NT2/D1 (cell line): ENCODE data around the gene NPLOC4.

ENCODE experiments used
- DNase-seq: peaks from one replicate; pipeline ENCODE4 v3.0.0-alpha.2; 2011; ENCODE audit warnings: low read depth, low spot score
- H3K27me3 ChIP-seq: 2 replicates; pipeline ENCODE4 v1.6.0; 2011; ENCODE audit warnings: mild to moderate bottlenecking; ENCODE audit not compliant: insufficient read length, insufficient read depth
- H3K36me3 ChIP-seq: 2 replicates; pipeline ENCODE4 v1.6.1; 2011; ENCODE audit warnings: mild to moderate bottlenecking, low read length, mixed read lengths; ENCODE audit not compliant: insufficient read depth, insufficient read length
- H3K4me1 ChIP-seq: 2 replicates; pipeline ENCODE4 v1.5.1; 2011; ENCODE audit not compliant: insufficient read depth, insufficient read length
- H3K4me3 ChIP-seq: 2 replicates; pipeline ENCODE4 v1.5.1; 2011; ENCODE audit warnings: low read depth; ENCODE audit not compliant: insufficient read length
- H3K9ac ChIP-seq: 2 replicates; pipeline ENCODE4 v1.6.0; 2011; ENCODE audit warnings: low read depth; ENCODE audit not compliant: insufficient read length
- H3K9me3 ChIP-seq: 2 replicates; pipeline ENCODE4 v1.5.1; 2011; ENCODE audit warnings: mild to moderate bottlenecking, low read length; ENCODE audit not compliant: insufficient read depth
- SUZ12 ChIP-seq: IDR thresholded peaks from 2 replicates; pipeline ENCODE4 v1.6.1; 2011; ENCODE audit not compliant: insufficient read length, insufficient read depth; ENCODE audit errors: extremely low read depth
- YY1 ChIP-seq: IDR thresholded peaks from 2 replicates; pipeline ENCODE4 v1.6.1; 2011; ENCODE audit not compliant: insufficient read length, insufficient read depth
- ZNF274 ChIP-seq: IDR thresholded peaks from 2 replicates; pipeline ENCODE4 v1.6.1; 2011; ENCODE audit warnings: mild to moderate bottlenecking, low read depth, low read length

NPLOC4 gene

GRCh38 chr17:81636505-81637288 lies at the start of gene NPLOC4, which contains the start of gene TSPAN10:
NPLOC4 (minus strand) TSS chr17:81637112; CDS start chr17:81636930, 182 bp downstream.
TSPAN10 (plus strand) TSS chr17:81637196; CDS start chr17:81642413, 5,217 bp downstream.
- Histone ChIP-seq H3K4me3 (peak within 1 kb of the TSS; percentile 93), H3K4me1 (peaks cover 2% of the 10 kb centered on the region), H3K27me3 (no peaks in the 10 kb centered on the region), H3K9ac (peak within 1 kb of the TSS; percentile 94), H3K36me3 (peaks cover 21% of the 10 kb centered on the region), H3K9me3 (no peaks in the 10 kb centered on the region)
- TF ChIP-seq SUZ12 (no peak), YY1 (no peak)
- DNase-seq = peak; percentile 64

- Histone ChIP-seq H3K9ac (no peak overlapping the region), H3K9me3 (no peaks in the 10 kb centered on the region), H3K4me1 (peaks cover 14% of the 10 kb centered on the region), H3K27me3 (no peaks in the 10 kb centered on the region), H3K36me3 (peaks cover 76% of the 10 kb centered on the region), H3K4me3 (no peak overlapping the region)
- TF ChIP-seq YY1 = no peak
- no peak for TF ChIP-seq SUZ12
- no peak for TF ChIP-seq ZNF274
- DNase-seq = no peak
These were observed 49.7 kb upstream of the NPLOC4 start for GRCh38 chr17:81686614-81687013.

- TF ChIP-seq SUZ12 = no peak
- no peak for TF ChIP-seq YY1
- no peak for TF ChIP-seq ZNF274
- no peaks in the 10 kb centered on the region for H3K27me3 ChIP-seq
- peaks cover 75% of the 10 kb centered on the region for H3K36me3 ChIP-seq
- H3K4me1 ChIP-seq = peaks cover 14% of the 10 kb centered on the region
- DNase-seq = no peak
- H3K9me3 ChIP-seq = no peaks in the 10 kb centered on the region
- peak overlapping the region; percentile 91 for H3K4me3 ChIP-seq
- H3K9ac ChIP-seq = peak overlapping the region; percentile 94
These were observed 48.2 kb upstream of the NPLOC4 start for GRCh38 chr17:81685108-81685507.

- no peak for TF ChIP-seq ZNF274
- TF ChIP-seq YY1 = no peak
- TF ChIP-seq SUZ12 = no peak
- Histone ChIP-seq H3K4me1 (peaks cover 14% of the 10 kb centered on the region), H3K9me3 (no peaks in the 10 kb centered on the region), H3K9ac (peak overlapping the region; percentile 94), H3K36me3 (peaks cover 74% of the 10 kb centered on the region), H3K27me3 (no peaks in the 10 kb centered on the region), H3K4me3 (peak overlapping the region; percentile 91)
- no peak for DNase-seq
These were observed 47.6 kb upstream of the NPLOC4 start for GRCh38 chr17:81684442-81684911.

- TF ChIP-seq ZNF274 = no peak
- TF ChIP-seq SUZ12 = no peak
- no peak for TF ChIP-seq YY1
- DNase-seq = peak; percentile 96
- H3K27me3 ChIP-seq = no peaks in the 10 kb centered on the region
- H3K4me3 ChIP-seq = peak within 1 kb of the TSS; percentile 97
- H3K9ac ChIP-seq = peak within 1 kb of the TSS; percentile 99
- no peaks in the 10 kb centered on the region for H3K9me3 ChIP-seq
- H3K4me1 ChIP-seq = peaks cover 14% of the 10 kb centered on the region
- peaks cover 67% of the 10 kb centered on the region for H3K36me3 ChIP-seq
These were observed 46.9 kb upstream of the NPLOC4 start, which contains the start of the genes ARL16 and HGS for GRCh38 chr17:81683584-81684441. ARL16 (minus strand) TSS chr17:81683797; CDS start chr17:81683753, 44 bp downstream. HGS (plus strand) TSS chr17:81684011; CDS start chr17:81684067, 56 bp downstream.

GRCh38 chr17:81683208-81683583 lies 46.3 kb upstream of the NPLOC4 start:
- peak overlapping the region; percentile 99 for H3K9ac ChIP-seq
- H3K4me1 ChIP-seq = peaks cover 14% of the 10 kb centered on the region
- peak overlapping the region; percentile 97 for H3K4me3 ChIP-seq
- peaks cover 61% of the 10 kb centered on the region for H3K36me3 ChIP-seq
- no peaks in the 10 kb centered on the region for H3K27me3 ChIP-seq
- no peaks in the 10 kb centered on the region for H3K9me3 ChIP-seq
- TF ChIP-seq YY1 = peak; percentile 3
- TF ChIP-seq SUZ12 = no peak
- DNase-seq = no peak
